ENCODE results near the gene FAM219A. TPM values are rescaled to one million over a fixed set of nuclear protein-coding genes. Genes with fewer than 3 reads are reported as not detected.
"Not testable (repeated sequence)": the region's sequence is repeated elsewhere in the genome, so short reads cannot be mapped to it uniquely, and the experiment has no call there.

Gene FAM219A
- polyA plus RNA-seq, 1 donor = 8.6 TPM

GRCh38 chr9:34446951-34447350, 11.4 kb downstream of the FAM219A start:
- H3K4me1 ChIP-seq (ENCODE audit: control insufficient read depth, insufficient read depth, low read length) = no peaks in the 10 kb centered on the region
- DNase-seq = no peak
- no peak overlapping the region for H3K27ac ChIP-seq (ENCODE audit: low read length)
- no peak overlapping the region for H3K4me3 ChIP-seq (ENCODE audit: low read length)
- H3K9me3 ChIP-seq (ENCODE audit: control insufficient read depth, low read depth, low read length) = no peaks in the 10 kb centered on the region
- no peaks in the 10 kb centered on the region for H3K27me3 ChIP-seq (ENCODE audit: control insufficient read depth, insufficient read depth, low read length)
- no peaks in the 10 kb centered on the region for H3K36me3 ChIP-seq (ENCODE audit: control insufficient read depth, insufficient read depth, low read length)
- 100% methylated on average over 1 of the region's 1 CpG for WGBS (ENCODE audit: insufficient coverage, low lambda C conversion rate)

GRCh38 chr9:34446468-34446891, 11.9 kb downstream of the FAM219A start:
- H3K4me1 ChIP-seq (ENCODE audit: control insufficient read depth, insufficient read depth, low read length) = no peaks in the 10 kb centered on the region

GRCh38 chr9:34443976-34444375, 14.4 kb downstream of the FAM219A start:
- Histone ChIP-seq H3K27ac (ENCODE audit: low read length) (no peak overlapping the region), H3K27me3 (ENCODE audit: control insufficient read depth, insufficient read depth, low read length) (no peaks in the 10 kb centered on the region)

More at GRCh38 chr9:34446468-34446891, 11.9 kb downstream of the FAM219A start:
- Histone ChIP-seq H3K27me3 (ENCODE audit: control insufficient read depth, insufficient read depth, low read length) (no peaks in the 10 kb centered on the region), H3K9me3 (ENCODE audit: control insufficient read depth, low read depth, low read length) (no peaks in the 10 kb centered on the region), H3K27ac (ENCODE audit: low read length) (no peak overlapping the region), H3K4me3 (ENCODE audit: low read length) (no peak overlapping the region), H3K36me3 (ENCODE audit: control insufficient read depth, insufficient read depth, low read length) (no peaks in the 10 kb centered on the region)
- DNase-seq = no peak

GRCh38 chr9:34443533-34443932, 14.8 kb downstream of the FAM219A start:
- no peak overlapping the region for H3K4me3 ChIP-seq (ENCODE audit: low read length)
- WGBS (ENCODE audit: insufficient coverage, low lambda C conversion rate) = no CpG with 5 or more reads among the region's 2 CpGs

More at GRCh38 chr9:34443976-34444375, 14.4 kb downstream of the FAM219A start:
- Histone ChIP-seq H3K4me1 (ENCODE audit: control insufficient read depth, insufficient read depth, low read length) (no peaks in the 10 kb centered on the region), H3K36me3 (ENCODE audit: control insufficient read depth, insufficient read depth, low read length) (no peaks in the 10 kb centered on the region), H3K9me3 (ENCODE audit: control insufficient read depth, low read depth, low read length) (no peaks in the 10 kb centered on the region), H3K4me3 (ENCODE audit: low read length) (no peak overlapping the region)
- DNase-seq = no peak

GRCh38 chr9:34442770-34443169, 15.6 kb downstream of the FAM219A start:
- H3K27me3 ChIP-seq (ENCODE audit: control insufficient read depth, insufficient read depth, low read length) = no peaks in the 10 kb centered on the region
- no peak for DNase-seq
- no peaks in the 10 kb centered on the region for H3K9me3 ChIP-seq (ENCODE audit: control insufficient read depth, low read depth, low read length)
- H3K4me1 ChIP-seq (ENCODE audit: control insufficient read depth, insufficient read depth, low read length) = no peaks in the 10 kb centered on the region
- no peak overlapping the region for H3K27ac ChIP-seq (ENCODE audit: low read length)
- H3K36me3 ChIP-seq (ENCODE audit: control insufficient read depth, insufficient read depth, low read length) = no peaks in the 10 kb centered on the region
- WGBS (ENCODE audit: insufficient coverage, low lambda C conversion rate) = 100% methylated on average over 1 of the region's 1 CpG
- no peak overlapping the region for H3K4me3 ChIP-seq (ENCODE audit: low read length)

More at GRCh38 chr9:34443533-34443932, 14.8 kb downstream of the FAM219A start:
- DNase-seq = no peak
- H3K4me1 ChIP-seq (ENCODE audit: control insufficient read depth, insufficient read depth, low read length) = no peaks in the 10 kb centered on the region
- H3K9me3 ChIP-seq (ENCODE audit: control insufficient read depth, low read depth, low read length) = no peaks in the 10 kb centered on the region
- H3K27ac ChIP-seq (ENCODE audit: low read length) = no peak overlapping the region
- no peaks in the 10 kb centered on the region for H3K36me3 ChIP-seq (ENCODE audit: control insufficient read depth, insufficient read depth, low read length)
- H3K27me3 ChIP-seq (ENCODE audit: control insufficient read depth, insufficient read depth, low read length) = no peaks in the 10 kb centered on the region

- no peak overlapping the region for H3K27ac ChIP-seq (ENCODE audit: low read length)
- no peaks in the 10 kb centered on the region for H3K36me3 ChIP-seq (ENCODE audit: control insufficient read depth, insufficient read depth, low read length)
- no peaks in the 10 kb centered on the region for H3K9me3 ChIP-seq (ENCODE audit: control insufficient read depth, low read depth, low read length)
- no peak overlapping the region for H3K4me3 ChIP-seq (ENCODE audit: low read length)
- H3K4me1 ChIP-seq (ENCODE audit: control insufficient read depth, insufficient read depth, low read length) = no peaks in the 10 kb centered on the region
- H3K27me3 ChIP-seq (ENCODE audit: control insufficient read depth, insufficient read depth, low read length) = no peaks in the 10 kb centered on the region
- no peak for DNase-seq
Observed at GRCh38 chr9:34440017-34440416, 18.4 kb downstream of the FAM219A start.

- not testable (repeated sequence) for DNase-seq; H3K27ac ChIP-seq (ENCODE audit: low read length); H3K4me1 ChIP-seq (ENCODE audit: control insufficient read depth, insufficient read depth, low read length); H3K4me3 ChIP-seq (ENCODE audit: low read length); H3K36me3 ChIP-seq (ENCODE audit: control insufficient read depth, insufficient read depth, low read length); H3K9me3 ChIP-seq (ENCODE audit: control insufficient read depth, low read depth, low read length); H3K27me3 ChIP-seq (ENCODE audit: control insufficient read depth, insufficient read depth, low read length)
- WGBS (ENCODE audit: insufficient coverage, low lambda C conversion rate) = no CpG with 5 or more reads among the region's 4 CpGs
Observed at GRCh38 chr9:34438465-34438864, 19.9 kb downstream of the FAM219A start.

GRCh38 chr9:34437926-34438307, 20.5 kb downstream of the FAM219A start:
- H3K36me3 ChIP-seq (ENCODE audit: control insufficient read depth, insufficient read depth, low read length); H3K4me1 ChIP-seq (ENCODE audit: control insufficient read depth, insufficient read depth, low read length); H3K27ac ChIP-seq (ENCODE audit: low read length); H3K27me3 ChIP-seq (ENCODE audit: control insufficient read depth, insufficient read depth, low read length); DNase-seq; H3K4me3 ChIP-seq (ENCODE audit: low read length); H3K9me3 ChIP-seq (ENCODE audit: control insufficient read depth, low read depth, low read length): not testable (repeated sequence)
- WGBS (ENCODE audit: insufficient coverage, low lambda C conversion rate) = no CpG with 5 or more reads among the region's 28 CpGs

GRCh38 chr9:34437006-34437925, 21.1 kb downstream of the FAM219A start:
- Histone ChIP-seq H3K4me1 (ENCODE audit: control insufficient read depth, insufficient read depth, low read length) (no peaks in the 10 kb centered on the region), H3K27me3 (ENCODE audit: control insufficient read depth, insufficient read depth, low read length) (no peaks in the 10 kb centered on the region), H3K27ac (ENCODE audit: low read length) (no peak overlapping the region), H3K4me3 (ENCODE audit: low read length) (no peak overlapping the region), H3K36me3 (ENCODE audit: control insufficient read depth, insufficient read depth, low read length) (no peaks in the 10 kb centered on the region), H3K9me3 (ENCODE audit: control insufficient read depth, low read depth, low read length) (no peaks in the 10 kb centered on the region)
- WGBS (ENCODE audit: insufficient coverage, low lambda C conversion rate) = no CpG with 5 or more reads among the region's 14 CpGs
- peak; percentile 53 to 54 for DNase-seq

- no peaks in the 10 kb centered on the region for H3K27me3 ChIP-seq (ENCODE audit: control insufficient read depth, insufficient read depth, low read length)
- WGBS (ENCODE audit: insufficient coverage, low lambda C conversion rate) = no CpG with 5 or more reads among the region's 2 CpGs
- no peaks in the 10 kb centered on the region for H3K9me3 ChIP-seq (ENCODE audit: control insufficient read depth, low read depth, low read length)
- H3K4me3 ChIP-seq (ENCODE audit: low read length) = no peak overlapping the region
- DNase-seq = no peak
- no peaks in the 10 kb centered on the region for H3K36me3 ChIP-seq (ENCODE audit: control insufficient read depth, insufficient read depth, low read length)
- H3K27ac ChIP-seq (ENCODE audit: low read length) = no peak overlapping the region
- H3K4me1 ChIP-seq (ENCODE audit: control insufficient read depth, insufficient read depth, low read length) = peaks cover 4% of the 10 kb centered on the region
Observed at GRCh38 chr9:34431667-34432066, 26.7 kb downstream of the FAM219A start.

- no peak overlapping the region for H3K4me3 ChIP-seq (ENCODE audit: low read length)
- DNase-seq = peak; percentile 29 to 42
- H3K27ac ChIP-seq (ENCODE audit: low read length) = no peak overlapping the region
- H3K36me3 ChIP-seq (ENCODE audit: control insufficient read depth, insufficient read depth, low read length) = no peaks in the 10 kb centered on the region
- H3K27me3 ChIP-seq (ENCODE audit: control insufficient read depth, insufficient read depth, low read length) = no peaks in the 10 kb centered on the region
- peaks cover 4% of the 10 kb centered on the region for H3K4me1 ChIP-seq (ENCODE audit: control insufficient read depth, insufficient read depth, low read length)
- WGBS (ENCODE audit: insufficient coverage, low lambda C conversion rate) = no CpG with 5 or more reads among the region's 4 CpGs
- H3K9me3 ChIP-seq (ENCODE audit: control insufficient read depth, low read depth, low read length) = no peaks in the 10 kb centered on the region
Observed at GRCh38 chr9:34430843-34431437, 27.4 kb downstream of the FAM219A start.

Measured in large intestine (tissue), 3 donors.